Stimulated activated CD4-positive, alpha-beta T cell treated with anti-CD3 and anti-CD28 coated beads, Interleukin-12 subunit alpha, Interleukin-12 subunit beta, amount 100 ng/mL, for 24 hours (primary cell): ENCODE data around the gene CBLIF.
"Not testable (repeated sequence)": the region's sequence is repeated elsewhere in the genome, so short reads cannot be mapped to it uniquely, and the experiment has no call there.

Experiments used
- DNase-seq, 2 experiments: peaks; one replicate each; pipeline ENCODE4 v3.0.0-alpha.2; 2020; ENCODE audit warnings: low read depth in 2 of 2

The CBLIF gene

GRCh38 chr11:59794417-59794816, 50.9 kb downstream of the CBLIF start:
- no peak for DNase-seq

DNA sequence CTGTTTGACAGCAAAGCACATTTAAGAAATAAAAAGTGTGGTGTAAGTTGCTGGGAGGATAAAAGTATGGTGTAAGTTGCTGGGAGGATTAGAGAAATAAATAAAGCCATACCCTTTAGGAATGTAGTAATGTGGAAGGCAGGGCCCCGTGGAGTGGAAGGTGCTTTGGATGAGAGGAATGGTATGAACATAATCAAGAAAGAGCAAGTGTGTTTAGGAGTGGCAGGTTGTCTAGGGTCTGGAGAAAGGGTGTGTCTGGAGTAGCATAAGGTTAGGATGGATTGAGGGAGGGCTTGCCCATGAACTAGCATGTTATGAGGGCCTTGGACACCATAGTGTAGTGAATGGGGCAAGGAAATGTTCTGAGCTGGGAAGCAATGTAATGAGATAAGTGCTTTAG, 52.8 kb downstream of the CBLIF start:
- no peak for DNase-seq

DNA sequence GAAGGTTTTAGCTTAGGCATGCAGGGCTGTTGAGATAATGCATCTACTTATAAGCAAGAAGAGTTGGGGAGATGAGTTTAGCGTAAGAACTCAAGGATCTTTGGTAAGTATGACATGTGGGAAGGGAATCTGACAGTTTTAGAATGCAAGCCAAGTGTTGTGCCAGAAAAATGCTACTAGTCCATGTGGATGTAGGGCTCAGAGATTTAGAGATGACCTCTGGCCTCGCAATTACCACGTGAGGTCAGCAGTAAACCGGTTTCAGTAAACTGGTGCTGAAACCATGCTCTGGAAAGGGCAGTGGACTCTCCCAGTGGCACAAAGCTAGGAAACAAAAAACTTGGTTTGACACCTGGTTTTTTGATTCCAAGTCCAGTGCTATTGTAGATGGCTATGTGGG, 53.7 kb downstream of the CBLIF start:
- no peak for DNase-seq

GRCh38 chr11:59787816-59788215, 57.5 kb downstream of the CBLIF start:
- DNase-seq: no peak

DNA sequence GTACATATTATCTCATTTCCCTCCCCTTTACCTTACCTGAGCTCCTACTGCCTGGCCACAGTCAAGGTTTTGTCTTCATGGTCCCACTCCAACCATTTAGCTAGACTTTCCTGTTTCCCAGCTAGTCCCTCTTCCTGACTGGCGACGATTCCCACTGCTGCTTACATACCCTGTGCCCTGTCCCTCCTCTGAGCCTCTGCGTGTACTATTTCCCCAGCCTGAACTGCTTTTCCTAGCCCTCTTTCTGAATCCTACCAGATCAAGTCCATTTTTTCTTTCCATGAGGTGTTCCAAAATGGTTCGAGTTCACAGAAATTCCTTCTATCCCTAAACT, 58.1 kb downstream of the CBLIF start:
- DNase-seq: no peak

DNA sequence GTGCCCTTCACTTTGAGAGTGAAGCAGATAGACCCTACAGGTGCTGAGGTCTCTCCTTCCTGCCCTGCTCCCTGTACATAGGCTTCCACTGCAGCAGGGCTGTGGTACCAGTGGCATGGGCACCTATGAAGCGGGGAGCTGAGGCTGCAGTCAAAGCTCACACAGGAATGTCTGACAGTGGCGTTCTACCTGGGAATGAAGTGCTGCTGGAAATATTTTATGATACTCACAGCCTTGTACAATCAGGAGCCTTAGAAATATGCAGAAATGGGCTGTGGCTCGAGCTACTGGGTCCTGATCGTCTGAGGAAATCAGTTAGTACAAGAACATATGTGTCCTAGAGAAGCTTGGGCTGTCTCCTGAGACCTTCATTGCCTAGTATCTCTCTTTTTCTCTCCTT, 59.5 kb downstream of the CBLIF start:
- no peak for DNase-seq

DNA sequence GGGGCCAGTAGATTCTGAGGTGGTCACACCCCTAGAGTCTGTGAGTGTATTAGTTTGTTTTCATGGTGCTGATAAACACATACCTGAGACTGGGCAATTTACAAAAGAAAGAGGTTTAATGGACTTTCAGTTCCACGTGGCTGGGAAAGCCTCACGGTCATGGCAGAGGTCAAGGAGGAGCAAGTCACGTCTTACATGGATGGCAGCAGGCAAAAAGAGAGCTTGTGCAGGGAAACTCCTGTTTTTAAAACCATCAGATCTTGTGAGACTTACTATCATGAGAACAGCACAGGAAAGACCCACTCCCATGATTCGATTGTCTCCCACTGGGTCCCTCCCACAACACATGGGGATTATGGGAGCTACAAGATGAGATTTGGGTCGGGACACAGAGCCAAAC, 60.9 kb downstream of the CBLIF start:
- not testable (repeated sequence) for DNase-seq

DNA sequence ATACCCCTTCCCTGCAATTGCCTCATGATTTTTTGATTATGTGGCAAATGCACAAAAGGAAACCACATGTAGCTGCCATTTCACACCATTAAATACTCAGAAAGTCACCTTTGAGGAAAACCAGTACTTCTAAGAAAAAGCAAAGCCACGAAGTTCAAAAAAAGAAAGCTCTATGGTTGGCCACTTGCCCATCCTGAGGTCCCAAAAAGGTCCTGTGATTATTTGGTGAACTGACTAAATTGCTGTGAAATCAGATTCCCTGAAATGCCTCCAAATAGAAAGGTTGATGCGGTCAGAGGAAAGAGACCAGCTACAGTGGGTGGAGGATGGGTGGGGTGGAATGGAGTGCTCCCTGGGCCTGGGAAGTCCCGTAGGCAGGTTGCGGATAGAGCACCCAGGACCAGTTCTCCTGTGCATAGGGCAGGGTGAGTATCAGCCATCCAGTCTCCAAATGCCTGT, 61.6 kb downstream of the CBLIF start:
- DNase-seq: no peak

DNA sequence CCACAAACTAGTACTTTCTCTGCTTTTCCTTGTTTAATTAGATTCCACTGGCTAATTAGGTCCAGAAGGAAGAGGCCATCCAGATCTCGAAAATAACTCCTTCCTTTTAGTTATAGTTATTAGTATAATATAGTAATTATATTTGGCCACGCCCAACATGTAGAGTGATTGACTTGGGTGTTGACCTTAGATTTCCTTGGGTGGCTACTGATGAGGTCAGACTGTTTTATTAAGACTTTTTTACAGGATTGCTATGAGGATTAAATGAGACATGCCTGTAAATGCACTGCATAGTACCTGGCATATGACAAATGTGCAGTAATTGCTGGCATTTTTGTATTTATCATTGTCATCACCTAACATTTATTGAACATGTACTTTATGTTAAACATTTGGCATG, 63.2 kb downstream of the CBLIF start:
- no peak for DNase-seq

DNA sequence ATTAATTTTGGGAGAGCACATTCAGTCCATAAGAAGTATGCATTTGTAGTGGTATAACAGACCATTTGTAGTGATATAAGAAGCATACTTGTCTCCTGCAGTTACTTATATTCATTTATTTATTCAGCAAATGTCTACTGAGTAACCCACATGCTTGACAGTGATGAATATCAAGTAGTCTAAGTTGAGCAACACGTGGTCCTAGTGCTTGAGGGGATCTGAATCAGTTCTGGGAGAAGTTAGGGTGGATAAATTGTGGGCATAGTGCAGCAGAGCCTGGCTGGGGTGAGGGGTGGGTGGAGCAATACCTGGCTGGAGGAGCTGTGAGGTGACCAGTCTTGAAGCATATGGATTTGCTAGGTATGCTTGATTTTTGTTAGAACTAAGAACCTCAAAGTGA, 65.8 kb downstream of the CBLIF start:
- DNase-seq: no peak
